Sciatic nerve (tissue), 2 donors: ENCODE results near the gene NKIRAS1. TPM values are rescaled to one million over a fixed set of nuclear protein-coding genes. Genes with fewer than 3 reads are reported as not detected.
"Not testable (repeated sequence)": the region's sequence is repeated elsewhere in the genome, so short reads cannot be mapped to it uniquely, and the experiment has no call there.

Experiments
- ATAC-seq: fragments of 200-7000 bp; cut with Tn5 transposase; one replicate; pipeline ENCODE4 v1.9.1; 2020; ENCODE audit warnings: mild to moderate bottlenecking, moderate library complexity
- DNase-seq: peaks from one replicate; pipeline ENCODE4 v3.0.0-alpha.2; 2020; ENCODE audit warnings: low spot score
- intact Hi-C: fragments of 100-400 bp; cut with DNase I; formaldehyde crosslinking; loops from one replicate; pipeline ENCODE4 v1.14.2; 2022
- total RNA-seq: library from RNA; stranded (reverse); fragmentation: NEBNext Ultra II Directional; extraction: Animal tissue kit (Norgen Biotek cat#: 25700); gene quantifications from one replicate; pipeline ENCODE4 v1.2.1, GENCODE V29; 2021
- donor health status: DM: no; HTN: no; CAD: no.
- donor health status: DM: no; HTN: no; CAD: no.

The NKIRAS1 gene
- total RNA-seq, 1 donor from 2014 or later: 10.8 TPM

GRCh38 chr3:23856286-23856685, 60.5 kb downstream of the NKIRAS1 start:
- intact Hi-C loops: no loop called here
- DNase-seq: no peak
- no peak for ATAC-seq

GRCh38 chr3:23849462-23849861, 67.3 kb downstream of the NKIRAS1 start:
- intact Hi-C loops, DNase-seq, ATAC-seq: not testable (repeated sequence)

GRCh38 chr3:23845326-23846216, 71.2 kb downstream of the NKIRAS1 start:
- no peak for ATAC-seq
- DNase-seq: no peak
- intact Hi-C loops: no loop called here

- intact Hi-C loops: no loop called here
- no peak for ATAC-seq
- DNase-seq: no peak
Measured at GRCh38 chr3:23843869-23844268, 72.9 kb downstream of the NKIRAS1 start.

Other genes with a start within 250 kb of the NKIRAS1 start
- gene UBE2E1, start 111.0 kb downstream of the NKIRAS1 start, total RNA-seq: 152 TPM
- gene RPL15, start 142 bp upstream of the NKIRAS1 start, total RNA-seq: 1,125 TPM
- gene NR1D2, start 28.3 kb upstream of the NKIRAS1 start, total RNA-seq: 71.5 TPM